ENCODE results near the gene NDC1. TPM values are rescaled to one million over a fixed set of nuclear protein-coding genes. Genes with fewer than 3 reads are reported as not detected.
"Not testable (repeated sequence)": the region's sequence is repeated elsewhere in the genome, so short reads cannot be mapped to it uniquely, and the experiment has no call there.

Gene NDC1
- total RNA-seq, 2 experiments from 2014 or later, result 23.2 to 24.7 TPM

DNA sequence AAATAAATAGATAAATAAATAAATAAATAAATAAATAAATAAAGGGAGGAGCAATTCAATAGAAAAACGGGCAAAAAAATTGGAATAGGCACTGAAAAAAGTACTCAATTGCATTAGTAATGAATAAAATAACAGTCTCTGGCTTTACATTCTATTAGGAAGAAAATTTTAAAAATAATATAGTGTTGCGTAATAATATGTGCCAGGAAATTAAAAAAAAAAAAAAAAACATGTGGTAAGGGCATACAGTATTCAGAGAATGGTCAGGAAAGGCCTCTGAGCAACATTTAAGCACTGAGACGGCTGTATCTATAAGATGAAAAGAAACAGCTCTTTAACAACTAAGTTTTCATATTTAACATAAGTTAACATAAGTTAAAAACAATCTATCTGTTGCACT, 50.4 kb downstream of the NDC1 start:
- DNase-seq, result no peak
- Mint-ChIP-seq H3K27ac (no peak overlapping the region), H3K9me3 (no peaks in the 10 kb centered on the region), H3K36me3 (ENCODE audit: low read depth) (peaks cover 54% of the 10 kb centered on the region), H3K4me1 (peaks cover 16% of the 10 kb centered on the region), H3K4me3 (no peak overlapping the region), H3K27me3 (no peaks in the 10 kb centered on the region)
- ChIA-PET CTCF (no interaction called here), POLR2A (interaction anchor here (0.9 to 1.2 kb wide), 2 partner anchors 10 to 498 kb away, joined by 3 to 4 read pairs; no protein-coding TSS in a partner anchor)

DNA sequence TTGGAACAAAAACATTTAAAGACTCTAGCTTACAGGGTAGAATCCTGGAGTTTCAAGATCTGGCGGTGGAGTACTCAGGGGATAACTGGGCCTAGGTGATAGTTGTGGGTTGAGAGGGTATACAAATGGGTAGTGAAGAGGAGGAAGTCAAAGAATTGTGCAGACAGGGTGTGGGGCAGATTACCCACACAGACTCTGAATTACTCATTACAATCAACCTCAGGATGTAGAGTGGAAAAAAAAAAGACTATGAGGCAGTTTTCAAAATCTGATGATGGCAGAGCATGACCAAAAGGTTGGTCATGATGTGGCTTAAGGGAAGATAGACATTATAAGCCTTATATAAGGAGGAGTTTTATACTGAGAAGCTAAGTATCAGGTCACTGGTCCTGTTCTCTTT, 55.0 kb downstream of the NDC1 start:
- H3K4me1 Mint-ChIP-seq, result peaks cover 29% of the 10 kb centered on the region
- no peaks in the 10 kb centered on the region for H3K27me3 Mint-ChIP-seq
- ChIA-PET POLR2A (interaction anchor here (1.0 to 1.5 kb wide), 2 partner anchors 14 to 17 kb away, joined by 4 to 5 read pairs; no protein-coding TSS in a partner anchor), CTCF (no interaction called here)
- no peaks in the 10 kb centered on the region for H3K9me3 Mint-ChIP-seq
- no peak overlapping the region for H3K4me3 Mint-ChIP-seq
- H3K36me3 Mint-ChIP-seq (ENCODE audit: low read depth), result peaks cover 48% of the 10 kb centered on the region
- H3K27ac Mint-ChIP-seq, result peak overlapping the region; percentile 56
- peak; percentile 44 for DNase-seq

DNA sequence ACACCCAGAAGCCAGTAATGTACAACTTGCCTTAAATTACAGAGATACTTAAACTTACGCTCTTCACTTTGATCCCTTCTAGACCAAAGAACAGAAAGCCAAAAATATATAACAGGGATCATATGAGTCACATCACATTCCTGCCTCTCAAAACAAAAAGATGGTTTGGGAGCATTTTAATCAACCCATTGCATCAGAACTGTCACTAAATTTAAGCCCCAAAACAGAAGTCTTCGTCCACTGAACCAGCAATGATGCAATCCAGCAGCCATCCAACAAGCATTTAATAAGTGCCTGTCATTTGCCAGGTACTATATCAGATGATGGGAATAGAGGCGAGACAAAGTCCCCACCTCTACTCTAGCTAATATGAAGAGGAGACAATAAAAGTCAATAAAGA, 56.4 kb downstream of the NDC1 start:
- DNase-seq, result no peak
- ChIA-PET POLR2A (no interaction called here), CTCF (no interaction called here)
- Mint-ChIP-seq H3K27me3 (no peaks in the 10 kb centered on the region), H3K4me3 (no peak overlapping the region), H3K4me1 (peaks cover 29% of the 10 kb centered on the region), H3K36me3 (ENCODE audit: low read depth) (peaks cover 52% of the 10 kb centered on the region), H3K9me3 (no peaks in the 10 kb centered on the region), H3K27ac (peak overlapping the region; percentile 1)

DNA sequence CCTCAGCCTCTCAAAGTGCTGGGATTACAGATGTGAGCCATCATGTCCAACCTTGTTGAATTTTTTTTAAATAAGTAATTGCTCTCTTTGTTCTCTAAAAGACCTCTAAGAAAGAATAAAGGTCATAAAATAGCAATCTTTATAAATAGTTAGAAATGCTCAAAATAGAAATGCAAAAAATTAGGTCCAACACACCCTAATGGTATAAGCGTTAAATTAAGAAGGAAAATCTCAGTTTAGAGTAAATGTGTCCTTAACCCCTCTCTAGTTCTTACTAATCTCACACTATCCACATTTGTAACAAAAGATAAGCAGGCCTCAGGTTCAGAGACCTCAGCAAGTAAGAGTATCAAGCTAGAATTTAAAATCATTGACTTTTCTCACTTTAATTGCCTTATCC, 60.8 kb downstream of the NDC1 start:
- Mint-ChIP-seq H3K9me3 (no peaks in the 10 kb centered on the region), H3K4me1 (peaks cover 10% of the 10 kb centered on the region), H3K27ac (no peak overlapping the region), H3K27me3 (no peaks in the 10 kb centered on the region), H3K36me3 (ENCODE audit: low read depth) (peaks cover 23% of the 10 kb centered on the region), H3K4me3 (no peak overlapping the region)
- CTCF ChIA-PET, result interaction anchor here (0.5 kb wide), 1 partner anchor 183 kb away, joined by 3 read pairs; no protein-coding TSS in a partner anchor
- POLR2A ChIA-PET, result no interaction called here
- no peak for DNase-seq

DNA sequence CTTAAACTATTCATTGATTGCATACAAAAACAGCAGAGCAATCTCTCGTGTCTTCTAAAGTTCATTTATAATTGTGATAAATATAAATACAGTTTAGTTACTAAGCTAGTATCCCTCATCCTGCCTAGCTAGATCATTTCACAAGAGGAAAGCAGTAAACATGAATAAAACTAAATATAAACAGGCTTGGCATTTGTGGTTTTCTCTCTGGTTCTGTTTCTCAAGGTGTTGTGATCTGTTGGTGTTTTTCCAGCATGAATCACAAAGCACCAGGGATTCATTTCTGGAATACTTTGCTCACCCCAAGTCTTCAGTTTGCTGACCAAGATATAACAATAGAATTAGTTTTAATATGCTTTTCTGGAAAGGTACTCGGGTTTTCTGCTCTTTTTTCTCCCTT, 66.4 kb downstream of the NDC1 start:
- Mint-ChIP-seq H3K27ac (no peak overlapping the region), H3K27me3 (no peaks in the 10 kb centered on the region), H3K4me3 (no peak overlapping the region), H3K4me1 (peaks cover 13% of the 10 kb centered on the region), H3K9me3 (no peaks in the 10 kb centered on the region), H3K36me3 (ENCODE audit: low read depth) (peaks cover 27% of the 10 kb centered on the region)
- CTCF ChIA-PET, result interaction anchor here (0.8 kb wide), 1 partner anchor 18 kb away, joined by 3 read pairs; no protein-coding TSS in a partner anchor
- DNase-seq, result no peak
- POLR2A ChIA-PET, result no interaction called here

DNA sequence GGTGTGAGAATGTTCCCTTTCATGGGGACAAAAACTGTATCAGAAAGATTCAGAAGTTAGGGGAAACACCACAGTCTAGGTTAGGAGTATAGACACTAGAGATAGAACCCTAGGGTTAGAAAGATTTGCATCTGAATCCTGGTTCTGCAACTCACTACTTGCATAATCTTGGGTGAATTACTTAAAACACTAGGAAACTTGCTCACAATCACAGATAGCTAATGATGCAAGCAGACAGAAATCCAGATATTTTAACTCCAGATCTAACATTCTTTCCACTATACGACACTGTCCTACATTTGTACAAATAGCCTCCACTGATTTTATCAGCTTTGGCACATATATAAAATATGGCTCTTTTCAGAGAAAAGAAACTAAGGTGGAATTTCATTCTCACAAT, 68.3 kb downstream of the NDC1 start:
- Mint-ChIP-seq H3K9me3 (no peaks in the 10 kb centered on the region), H3K4me1 (peaks cover 32% of the 10 kb centered on the region), H3K36me3 (ENCODE audit: low read depth) (peaks cover 43% of the 10 kb centered on the region), H3K27ac (no peak overlapping the region), H3K4me3 (no peak overlapping the region), H3K27me3 (no peaks in the 10 kb centered on the region)
- DNase-seq, result no peak
- ChIA-PET CTCF (no interaction called here), POLR2A (interaction anchor here (0.9 kb wide), 1 partner anchor 13 kb away, joined by 4 read pairs; no protein-coding TSS in a partner anchor)

DNA sequence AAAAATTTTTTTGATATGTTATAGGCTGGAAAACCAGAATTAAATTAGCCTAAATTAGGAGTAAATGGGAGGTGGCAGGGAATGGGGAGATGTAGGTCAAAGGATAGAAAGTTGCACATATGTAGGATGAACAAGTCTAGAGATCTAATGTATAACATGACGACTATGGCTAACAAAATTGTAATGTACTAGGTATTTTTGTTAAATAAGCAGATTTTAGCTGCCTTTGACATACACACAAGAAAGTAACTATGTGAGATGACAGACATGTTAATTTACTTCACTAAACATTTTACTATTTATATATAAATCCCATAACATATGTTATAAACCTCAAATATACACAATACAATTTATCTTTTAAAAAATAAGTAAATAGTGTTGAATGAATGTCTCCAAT, 68.9 kb downstream of the NDC1 start:
- peaks cover 43% of the 10 kb centered on the region for H3K36me3 Mint-ChIP-seq (ENCODE audit: low read depth)
- H3K4me1 Mint-ChIP-seq, result peaks cover 32% of the 10 kb centered on the region
- H3K27ac Mint-ChIP-seq, result no peak overlapping the region
- H3K27me3 Mint-ChIP-seq, result no peaks in the 10 kb centered on the region
- no peaks in the 10 kb centered on the region for H3K9me3 Mint-ChIP-seq
- DNase-seq, result no peak
- ChIA-PET CTCF (no interaction called here), POLR2A (interaction anchor here (0.9 kb wide), 1 partner anchor 14 kb away, joined by 4 read pairs; no protein-coding TSS in a partner anchor)
- H3K4me3 Mint-ChIP-seq, result no peak overlapping the region

DNA sequence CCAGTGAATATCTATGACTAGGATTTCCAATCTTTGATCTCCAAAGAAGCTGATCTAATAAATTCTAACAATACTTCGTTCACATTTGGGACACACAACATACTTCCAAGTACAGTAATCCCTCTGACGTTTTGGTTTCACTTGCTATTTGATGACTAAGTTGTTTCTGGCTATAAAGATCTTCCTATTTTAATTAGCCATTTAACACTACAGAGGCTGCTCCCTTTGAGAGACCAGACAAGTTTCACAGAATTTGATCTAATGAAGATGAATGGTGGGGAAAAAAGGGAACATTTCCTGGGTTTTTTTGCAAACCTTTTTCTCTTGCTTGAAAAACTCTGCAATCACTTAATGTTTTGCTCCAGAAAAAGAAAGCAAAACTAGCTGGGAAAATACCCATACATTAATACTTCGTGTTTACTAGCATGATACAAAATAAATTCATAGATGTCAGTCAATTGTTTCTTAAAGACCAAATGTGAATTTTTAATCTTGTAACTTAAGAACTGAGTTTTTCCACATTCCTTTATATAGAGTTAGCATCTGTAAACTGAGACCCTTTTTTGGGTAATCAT, 71.2 kb downstream of the NDC1 start:
- H3K36me3 Mint-ChIP-seq (ENCODE audit: low read depth), result peaks cover 39% of the 10 kb centered on the region
- DNase-seq, result no peak
- ChIA-PET POLR2A (interaction anchor here (0.8 to 1.0 kb wide), 3 partner anchors 8 to 70 kb away, joined by 3 to 5 read pairs (median 4); no protein-coding TSS in a partner anchor), CTCF (interaction anchor here (1.4 kb wide), 1 partner anchor 44 kb away, joined by 5 read pairs; no protein-coding TSS in a partner anchor)
- no peaks in the 10 kb centered on the region for H3K9me3 Mint-ChIP-seq
- peak overlapping the region; percentile 51 for H3K4me3 Mint-ChIP-seq
- H3K27me3 Mint-ChIP-seq, result no peaks in the 10 kb centered on the region
- H3K4me1 Mint-ChIP-seq, result peaks cover 32% of the 10 kb centered on the region
- H3K27ac Mint-ChIP-seq, result peak overlapping the region; percentile 81

DNA sequence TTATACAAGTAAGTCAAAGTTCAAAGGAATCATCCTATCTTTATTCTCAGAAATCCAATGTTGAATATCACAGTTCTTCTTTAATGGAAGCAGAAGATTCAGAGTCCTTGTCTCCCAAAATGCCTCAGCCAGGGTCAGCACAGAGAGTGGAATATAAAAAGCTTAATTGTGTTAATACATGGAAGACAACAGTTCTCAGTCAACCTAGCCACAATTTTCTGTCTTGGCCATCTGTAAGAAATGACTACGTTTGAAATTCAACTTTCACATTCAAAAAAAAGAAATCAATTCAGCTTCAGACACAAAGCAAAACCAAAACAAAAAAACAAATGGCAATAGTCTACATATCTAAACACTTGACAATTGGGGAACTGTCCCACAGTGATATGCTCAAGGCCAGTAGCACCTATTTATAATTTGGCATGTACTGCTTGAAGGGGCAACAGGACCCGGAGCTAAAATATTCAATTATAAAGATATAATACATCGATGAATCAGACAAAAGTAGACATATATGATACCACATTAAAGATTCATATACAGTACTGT, 71.8 kb downstream of the NDC1 start:
- Mint-ChIP-seq H3K27ac (peak overlapping the region; percentile 81), H3K4me1 (peaks cover 32% of the 10 kb centered on the region), H3K36me3 (ENCODE audit: low read depth) (peaks cover 41% of the 10 kb centered on the region), H3K4me3 (peak overlapping the region; percentile 51), H3K9me3 (no peaks in the 10 kb centered on the region), H3K27me3 (no peaks in the 10 kb centered on the region)
- ChIA-PET CTCF (interaction anchor here (0.6 to 1.4 kb wide), 3 partner anchors 13 to 208 kb away, joined by 3 to 5 read pairs (median 3); no protein-coding TSS in a partner anchor), POLR2A (interaction anchor here (1.0 to 1.1 kb wide), 4 partner anchors 8 to 71 kb away, joined by 3 to 6 read pairs (median 4); no protein-coding TSS in a partner anchor)
- DNase-seq, result no peak

DNA sequence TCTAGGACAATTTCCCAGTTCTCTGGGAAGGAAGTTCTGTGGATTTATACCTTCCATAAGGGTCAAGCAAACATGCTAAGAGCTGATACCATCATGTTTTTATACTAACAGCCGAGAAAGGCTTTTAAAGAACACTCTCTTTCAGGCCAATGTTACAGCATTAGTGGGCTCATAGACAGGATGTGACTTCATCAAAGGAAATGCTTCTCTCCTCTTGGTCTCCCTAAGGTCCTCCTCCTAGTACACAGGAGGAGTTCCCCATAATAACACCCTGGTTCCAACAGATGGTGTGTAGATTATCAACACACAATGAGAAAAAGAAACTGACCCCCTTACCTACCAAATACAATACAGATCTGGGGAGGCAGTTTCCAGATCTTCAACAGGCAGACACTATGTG, 72.4 kb downstream of the NDC1 start:
- POLR2A ChIA-PET, result interaction anchor here (1.0 to 1.1 kb wide), 4 partner anchors 8 to 72 kb away, joined by 3 to 6 read pairs (median 4); no protein-coding TSS in a partner anchor
- DNase-seq, result no peak
- H3K9me3 Mint-ChIP-seq, result no peaks in the 10 kb centered on the region
- H3K27ac Mint-ChIP-seq, result peak overlapping the region; percentile 81
- no peak overlapping the region for H3K4me3 Mint-ChIP-seq
- H3K27me3 Mint-ChIP-seq, result no peaks in the 10 kb centered on the region
- CTCF ChIA-PET, result interaction anchor here (1.0 to 1.4 kb wide), 2 partner anchors 12 to 45 kb away, joined by 3 to 5 read pairs; no protein-coding TSS in a partner anchor
- peaks cover 32% of the 10 kb centered on the region for H3K4me1 Mint-ChIP-seq
- peaks cover 36% of the 10 kb centered on the region for H3K36me3 Mint-ChIP-seq (ENCODE audit: low read depth)

DNA sequence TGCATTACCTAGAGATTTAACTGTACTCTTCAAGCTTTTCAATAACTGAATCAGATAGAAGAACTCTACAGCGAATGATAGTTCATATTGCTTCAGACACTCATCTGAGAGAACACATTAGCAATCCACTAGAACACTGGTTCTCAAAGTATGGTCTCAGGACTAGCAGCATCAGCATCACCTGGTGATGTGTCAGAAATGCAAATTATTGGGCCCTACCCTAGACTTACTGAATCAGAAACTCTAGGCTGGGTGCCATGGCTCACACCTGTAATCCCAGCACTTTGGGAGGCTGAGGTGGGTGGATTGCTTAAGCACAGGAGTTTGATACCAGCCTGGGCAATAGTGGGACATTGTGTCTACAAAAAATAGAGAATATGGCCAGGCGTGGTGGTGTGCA, 74.2 kb downstream of the NDC1 start:
- CTCF ChIA-PET, result interaction anchor here (2.6 kb wide), 1 partner anchor 10 kb away, joined by 13 read pairs; no protein-coding TSS in a partner anchor
- H3K27me3 Mint-ChIP-seq, result no peaks in the 10 kb centered on the region
- peaks cover 35% of the 10 kb centered on the region for H3K36me3 Mint-ChIP-seq (ENCODE audit: low read depth)
- no peak overlapping the region for H3K4me3 Mint-ChIP-seq
- H3K27ac Mint-ChIP-seq, result peak overlapping the region; percentile 3
- POLR2A ChIA-PET, result no interaction called here
- H3K4me1 Mint-ChIP-seq, result peaks cover 32% of the 10 kb centered on the region
- H3K9me3 Mint-ChIP-seq, result no peaks in the 10 kb centered on the region
- DNase-seq, result no peak

DNA sequence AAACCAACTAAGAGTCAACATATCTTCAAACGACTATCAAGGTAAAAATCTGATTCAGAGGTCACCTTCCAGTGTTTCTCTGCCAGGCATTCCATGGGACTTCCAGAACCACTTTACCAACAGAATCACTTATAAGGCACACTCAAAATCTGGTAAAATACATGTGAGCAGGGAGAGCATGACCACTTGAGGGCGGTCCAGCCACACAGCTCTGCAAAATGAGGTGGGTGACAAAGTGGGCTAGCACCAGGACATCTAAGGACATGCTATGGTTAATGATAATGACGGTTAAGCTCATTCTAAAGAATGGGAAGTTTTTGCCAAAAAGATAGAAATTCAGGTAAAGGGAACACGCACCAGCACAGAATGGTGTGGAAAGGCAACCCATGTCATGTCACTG, 74.6 kb downstream of the NDC1 start:
- Mint-ChIP-seq H3K4me3 (no peak overlapping the region), H3K9me3 (no peaks in the 10 kb centered on the region), H3K27ac (no peak overlapping the region), H3K4me1 (peaks cover 30% of the 10 kb centered on the region), H3K36me3 (ENCODE audit: low read depth) (peaks cover 31% of the 10 kb centered on the region), H3K27me3 (no peaks in the 10 kb centered on the region)
- no peak for DNase-seq
- ChIA-PET CTCF (interaction anchor here (2.6 kb wide), 1 partner anchor 10 kb away, joined by 13 read pairs; no protein-coding TSS in a partner anchor), POLR2A (no interaction called here)

DNA sequence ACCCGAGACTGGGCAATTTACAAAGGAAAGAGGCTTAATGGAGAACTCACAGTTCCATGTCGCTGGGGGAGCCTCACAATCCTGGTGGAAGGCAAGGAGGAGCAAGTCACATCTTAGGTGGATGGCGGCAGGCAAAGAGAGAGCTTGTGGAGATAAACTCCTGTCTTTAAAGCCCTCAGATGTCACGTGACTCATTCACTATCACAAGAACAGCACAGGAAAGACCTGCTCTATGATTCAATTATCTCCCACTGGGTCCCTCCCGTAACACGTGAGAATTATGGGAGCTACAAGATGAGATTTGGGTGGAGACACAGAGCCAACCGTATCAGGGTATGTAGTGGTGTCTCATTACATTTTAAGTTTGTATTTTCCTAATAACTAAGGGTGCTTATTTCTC, 77.6 kb downstream of the NDC1 start:
- H3K27me3 Mint-ChIP-seq, POLR2A ChIA-PET, H3K27ac Mint-ChIP-seq: not testable (repeated sequence)

More for the DNA sequence above, 77.6 kb downstream of the NDC1 start:
- H3K36me3 Mint-ChIP-seq (ENCODE audit: low read depth), result peaks cover 13% of the 10 kb centered on the region
- H3K9me3 Mint-ChIP-seq, CTCF ChIA-PET, H3K4me1 Mint-ChIP-seq, DNase-seq, H3K4me3 Mint-ChIP-seq: not testable (repeated sequence)

All from activated CD4-positive, alpha-beta memory T cell treated with anti-CD3 and anti-CD28 coated beads, Interleukin-2, amount 10 ng/mL, durations not matched to agents 7 days and 5 days (primary cell).